MV-4-11 (cell line): ENCODE results near the gene FLACC1.
A peak's percentile ranks its signal among the peaks of the same experiment; 100 is the strongest.
"Not testable (repeated sequence)": the region's sequence is repeated elsewhere in the genome, so short reads cannot be mapped to it uniquely, and the experiment has no call there.

Experiments
- DNase-seq: peaks from one replicate; lab custom pipeline; 2025; lab: John Stamatoyannopoulos, UW

Gene FLACC1

GRCh38 chr2:201348758-201349157 lies 8.4 kb downstream of the FLACC1 start:
- no peak for DNase-seq

GRCh38 chr2:201347138-201347537 lies 10.0 kb downstream of the FLACC1 start:
- no peak for DNase-seq

GRCh38 chr2:201345625-201346213 lies 11.4 kb downstream of the FLACC1 start:
- no peak for DNase-seq

GRCh38 chr2:201344663-201345366 lies 12.3 kb downstream of the FLACC1 start:
- DNase-seq: no peak

GRCh38 chr2:201343559-201343958 lies 13.6 kb downstream of the FLACC1 start:
- DNase-seq: no peak

GRCh38 chr2:201342923-201343322 lies 14.2 kb downstream of the FLACC1 start:
- no peak for DNase-seq

- DNase-seq: no peak
Observed at GRCh38 chr2:201329409-201329808, 27.7 kb downstream of the FLACC1 start.

GRCh38 chr2:201327678-201328077 lies 29.5 kb downstream of the FLACC1 start:
- no peak for DNase-seq

GRCh38 chr2:201322772-201323171 lies 34.4 kb downstream of the FLACC1 start:
- DNase-seq: no peak

GRCh38 chr2:201320701-201321100 lies 36.4 kb downstream of the FLACC1 start:
- DNase-seq: no peak

- DNase-seq: no peak
Observed at GRCh38 chr2:201320257-201320656, 36.9 kb downstream of the FLACC1 start.

- no peak for DNase-seq
Observed at GRCh38 chr2:201319511-201319910, 37.6 kb downstream of the FLACC1 start.

GRCh38 chr2:201313362-201313761 lies 43.8 kb downstream of the FLACC1 start:
- DNase-seq: no peak

- DNase-seq: no peak
Observed at GRCh38 chr2:201308914-201309313, 48.2 kb downstream of the FLACC1 start.

GRCh38 chr2:201307876-201308275 lies 49.3 kb downstream of the FLACC1 start:
- no peak for DNase-seq

- DNase-seq: not testable (repeated sequence)
Observed at GRCh38 chr2:201299929-201300328, 57.2 kb downstream of the FLACC1 start.

- no peak for DNase-seq
Observed at GRCh38 chr2:201298462-201299052, 58.6 kb downstream of the FLACC1 start.

GRCh38 chr2:201290457-201291148 lies 66.5 kb downstream of the FLACC1 start:
- DNase-seq: not testable (repeated sequence)

GRCh38 chr2:201285499-201285898 lies 71.6 kb downstream of the FLACC1 start:
- DNase-seq: no peak

- DNase-seq: peak; percentile 61
Observed at GRCh38 chr2:201280191-201281040, 76.7 kb downstream of the FLACC1 start.

- peak; percentile 50 for DNase-seq
Observed at GRCh38 chr2:201279079-201279478, 78.1 kb downstream of the FLACC1 start.

- DNase-seq: no peak
Observed at GRCh38 chr2:201276511-201276910, 80.6 kb downstream of the FLACC1 start.
